ENCODE results near the gene RTL5.

RTL5 gene

GRCh38 chrX:72084114-72084513 lies 47.6 kb downstream of the RTL5 start:
- Mint-ChIP-seq H3K4me3 (no peak overlapping the region), H3K9me3 (peaks cover 16% of the 10 kb centered on the region), H3K36me3 (ENCODE audit: low read depth) (peaks cover 5% of the 10 kb centered on the region), H3K27ac (no peak overlapping the region), H3K4me1 (peaks cover 27% of the 10 kb centered on the region), H3K27me3 (ENCODE audit: low read depth) (no peaks in the 10 kb centered on the region)
- TF ChIP-seq CTCF (IDR thresholded peaks at IDR 0.05; ENCODE audit: unreplicated experiment in 3 of 3) = no peak

GRCh38 chrX:72083291-72083690 lies 48.4 kb downstream of the RTL5 start:
- H3K9me3 Mint-ChIP-seq = peaks cover 24% of the 10 kb centered on the region
- peak overlapping the region in 2 of 3 experiments; percentile 17 to 42 for H3K27ac Mint-ChIP-seq
- peaks cover 5% of the 10 kb centered on the region for H3K36me3 Mint-ChIP-seq (ENCODE audit: low read depth)
- H3K4me1 Mint-ChIP-seq = peaks cover 30% of the 10 kb centered on the region
- H3K27me3 Mint-ChIP-seq (ENCODE audit: low read depth) = peaks cover 3% of the 10 kb centered on the region
- no peak overlapping the region for H3K4me3 Mint-ChIP-seq
- no peak for TF ChIP-seq CTCF (IDR thresholded peaks at IDR 0.05; ENCODE audit: unreplicated experiment in 3 of 3)

GRCh38 chrX:72081605-72082320 lies 50.0 kb downstream of the RTL5 start:
- peak overlapping the region; percentile 68 to 94 (median 90) for H3K27ac Mint-ChIP-seq
- H3K9me3 Mint-ChIP-seq = peaks cover 20% of the 10 kb centered on the region
- peak overlapping the region; percentile 34 to 63 (median 52) for H3K4me3 Mint-ChIP-seq
- peaks cover 5% of the 10 kb centered on the region for H3K27me3 Mint-ChIP-seq (ENCODE audit: low read depth)
- H3K36me3 Mint-ChIP-seq (ENCODE audit: low read depth) = no peaks in the 10 kb centered on the region
- peaks cover 30% of the 10 kb centered on the region for H3K4me1 Mint-ChIP-seq
- no peak for TF ChIP-seq CTCF (IDR thresholded peaks at IDR 0.05; ENCODE audit: unreplicated experiment in 3 of 3)

- Mint-ChIP-seq H3K27me3 (ENCODE audit: low read depth) (peaks cover 5% of the 10 kb centered on the region), H3K27ac (peak overlapping the region; percentile 68 to 94 (median 90)), H3K9me3 (peaks cover 20% of the 10 kb centered on the region), H3K4me1 (peaks cover 30% of the 10 kb centered on the region), H3K36me3 (ENCODE audit: low read depth) (no peaks in the 10 kb centered on the region), H3K4me3 (no peak overlapping the region)
- no peak for TF ChIP-seq CTCF (IDR thresholded peaks at IDR 0.05; ENCODE audit: unreplicated experiment in 3 of 3)
These were observed 50.9 kb downstream of the RTL5 start for GRCh38 chrX:72080800-72081199.

GRCh38 chrX:72080150-72080549 lies 51.6 kb downstream of the RTL5 start:
- Mint-ChIP-seq H3K9me3 (peaks cover 20% of the 10 kb centered on the region), H3K36me3 (ENCODE audit: low read depth) (no peaks in the 10 kb centered on the region), H3K4me3 (no peak overlapping the region), H3K4me1 (peaks cover 30% of the 10 kb centered on the region), H3K27me3 (ENCODE audit: low read depth) (peaks cover 5% of the 10 kb centered on the region), H3K27ac (peak overlapping the region; percentile 53 to 83 (median 75))
- no peak for TF ChIP-seq CTCF (IDR thresholded peaks at IDR 0.05; ENCODE audit: unreplicated experiment in 3 of 3)

GRCh38 chrX:72079607-72080006 lies 52.1 kb downstream of the RTL5 start:
- TF ChIP-seq CTCF (IDR thresholded peaks at IDR 0.05; ENCODE audit: unreplicated experiment in 3 of 3) = no peak
- Mint-ChIP-seq H3K36me3 (ENCODE audit: low read depth) (no peaks in the 10 kb centered on the region), H3K4me1 (peaks cover 30% of the 10 kb centered on the region), H3K27me3 (ENCODE audit: low read depth) (peaks cover 5% of the 10 kb centered on the region), H3K27ac (peak overlapping the region; percentile 53 to 83 (median 75)), H3K4me3 (no peak overlapping the region), H3K9me3 (peaks cover 20% of the 10 kb centered on the region)
